ENCODE measurements around the gene STMN3. TPM values are rescaled to one million over a fixed set of nuclear protein-coding genes. Genes with fewer than 3 reads are reported as not detected.
"Not testable (repeated sequence)": the region's sequence is repeated elsewhere in the genome, so short reads cannot be mapped to it uniquely, and the experiment has no call there.

STMN3 gene
- total RNA-seq, 1 experiment from 2014 or later: 15.8 TPM

- no peak overlapping the region for H3K27ac ChIP-seq (ENCODE audit: low read length)
- peaks cover 14% of the 10 kb centered on the region for H3K27me3 ChIP-seq (ENCODE audit: low read length)
- peaks cover 11% of the 10 kb centered on the region for H3K4me1 ChIP-seq (ENCODE audit: insufficient read depth, low read length)
- peak; percentile 81 for TF ChIP-seq EZH2 (IDR thresholded peaks at IDR 0.05; ENCODE audit: low read length, unreplicated experiment)
- TF ChIP-seq CTCF (conservative IDR thresholded peaks at IDR 0.05; ENCODE audit: low read depth, low read length): no peak
- TF ChIP-seq EZH2phosphoT487 (IDR thresholded peaks at IDR 0.05; ENCODE audit: borderline replicate concordance, low read length): no peak
- no peaks in the 10 kb centered on the region for H3K9me2 ChIP-seq (replicated peaks; ENCODE audit: low read length)
- no TSS peak for BruUV-seq (replicated peaks)
- no peak overlapping the region for H2AFZ ChIP-seq (ENCODE audit: low read length)
- H3K4me2 ChIP-seq (ENCODE audit: low read length): peak overlapping the region; percentile 65
- no peaks in the 10 kb centered on the region for H4K20me1 ChIP-seq (ENCODE audit: low read length)
- no peaks in the 10 kb centered on the region for H3K36me3 ChIP-seq (ENCODE audit: low read depth, low read length)
- H3K79me2 ChIP-seq (ENCODE audit: low read length): no peaks in the 10 kb centered on the region
- H3K9me3 ChIP-seq (ENCODE audit: low read length): no peaks in the 10 kb centered on the region
- CTCF ChIA-PET: interaction anchor here (0.6 kb wide), 1 partner anchor 10 kb away, joined by 4 read pairs; no protein-coding TSS in a partner anchor
- peak; percentile 6; the same call in 1 of the 2 replicates for ATAC-seq
- H3K4me3 ChIP-seq (ENCODE audit: low read length): peak overlapping the region; percentile 47
- no peak for DNase-seq
- H3K9ac ChIP-seq (ENCODE audit: low read length): no peak overlapping the region
- intact Hi-C loops (cut with micrococcal nuclease): no loop called here
- H3F3A ChIP-seq (ENCODE audit: low read length, unreplicated experiment): no peaks in the 10 kb centered on the region
- POLR2A ChIA-PET (ENCODE audit: unreplicated experiment): interaction anchor here (0.6 kb wide), 1 partner anchor 52 kb away, joined by 8 read pairs; no protein-coding TSS in a partner anchor
These were observed 838 bp downstream of the STMN3 start for GRCh38 chr20:63652192-63652980.

GRCh38 chr20:63651942-63652191, 1.4 kb downstream of the STMN3 start:
- H4K20me1 ChIP-seq (ENCODE audit: low read length): no peaks in the 10 kb centered on the region
- no peaks in the 10 kb centered on the region for H3K79me2 ChIP-seq (ENCODE audit: low read length)
- peak overlapping the region; percentile 26; the same call in 1 of the 2 replicates for H2AFZ ChIP-seq (ENCODE audit: low read length)
- ATAC-seq (peak; percentile 29), DNase-seq (no peak)
- H3K4me3 ChIP-seq (ENCODE audit: low read length): peak overlapping the region; percentile 47; the same call in 1 of the 2 replicates
- no peaks in the 10 kb centered on the region for H3K9me3 ChIP-seq (ENCODE audit: low read length)
- H3K36me3 ChIP-seq (ENCODE audit: low read depth, low read length): no peaks in the 10 kb centered on the region
- BruUV-seq (replicated peaks): no TSS peak
- ChIA-PET POLR2A (ENCODE audit: unreplicated experiment) (no interaction called here), CTCF (interaction anchor here (0.6 kb wide), 1 partner anchor 10 kb away, joined by 4 read pairs; no protein-coding TSS in a partner anchor)
- no peak for TF ChIP-seq EZH2phosphoT487 (IDR thresholded peaks at IDR 0.05; ENCODE audit: borderline replicate concordance, low read length)
- TF ChIP-seq CTCF (conservative IDR thresholded peaks at IDR 0.05; ENCODE audit: low read depth, low read length): no peak
- TF ChIP-seq EZH2 (IDR thresholded peaks at IDR 0.05; ENCODE audit: low read length, unreplicated experiment): no peak
- peaks cover 11% of the 10 kb centered on the region for H3K4me1 ChIP-seq (ENCODE audit: insufficient read depth, low read length)
- intact Hi-C loops (cut with micrococcal nuclease): no loop called here
- no peak overlapping the region for H3K9ac ChIP-seq (ENCODE audit: low read length)
- no peaks in the 10 kb centered on the region for H3K9me2 ChIP-seq (replicated peaks; ENCODE audit: low read length)
- H3K27ac ChIP-seq (ENCODE audit: low read length): no peak overlapping the region
- peaks cover 14% of the 10 kb centered on the region for H3K27me3 ChIP-seq (ENCODE audit: low read length)
- peak overlapping the region; percentile 65 for H3K4me2 ChIP-seq (ENCODE audit: low read length)
- H3F3A ChIP-seq (ENCODE audit: low read length, unreplicated experiment): no peaks in the 10 kb centered on the region

GRCh38 chr20:63650486-63650885, 2.7 kb downstream of the STMN3 start:
- H2AFZ ChIP-seq (ENCODE audit: low read length); intact Hi-C loops (cut with micrococcal nuclease); POLR2A ChIA-PET (ENCODE audit: unreplicated experiment); H3F3A ChIP-seq (ENCODE audit: low read length, unreplicated experiment); H3K27ac ChIP-seq (ENCODE audit: low read length); H3K4me2 ChIP-seq (ENCODE audit: low read length); BruUV-seq (replicated peaks); H4K20me1 ChIP-seq (ENCODE audit: low read length); H3K9ac ChIP-seq (ENCODE audit: low read length); H3K36me3 ChIP-seq (ENCODE audit: low read depth, low read length); H3K9me3 ChIP-seq (ENCODE audit: low read length); H3K4me3 ChIP-seq (ENCODE audit: low read length); ATAC-seq; H3K79me2 ChIP-seq (ENCODE audit: low read length); H3K9me2 ChIP-seq (replicated peaks; ENCODE audit: low read length); DNase-seq: not testable (repeated sequence)
- peaks cover 11% of the 10 kb centered on the region for H3K4me1 ChIP-seq (ENCODE audit: insufficient read depth, low read length)
- CTCF ChIA-PET: interaction anchor here (0.6 kb wide), 1 partner anchor 23 kb away, joined by 10 read pairs; no protein-coding TSS in a partner anchor
- H3K27me3 ChIP-seq (ENCODE audit: low read length): peaks cover 14% of the 10 kb centered on the region

All from PC-3 (cell line).